Coronary artery (tissue), 2 donors: Measurements from ENCODE around the gene CDC6.
A peak's percentile ranks its signal among the peaks of the same experiment; 100 is the strongest.

Experiments
- DNase-seq: peaks from one replicate; pipeline ENCODE4 v3.0.0-alpha.2; 2017; ENCODE audit warnings: low spot score
- H3K27ac ChIP-seq, 2 donors: fragments of 200-600 bp; sonication (generic); one replicate each; pipeline ENCODE4 v1.5.1; 2016 to 2019
- H3K4me3 ChIP-seq: fragments of 200-600 bp; sonication (generic); 2 replicates; pipeline ENCODE4 v1.5.1; 2016; ENCODE audit warnings: mild to moderate bottlenecking, moderate library complexity
- CTCF ChIP-seq: fragments of 200-600 bp; sonication (generic); IDR thresholded peaks from one replicate; pipeline ENCODE4 v1.5.1; 2019; ENCODE audit warnings: antibody characterized with exemption

CDC6 gene

GRCh38 chr17:40351359-40352236 is 63.9 kb downstream of the CDC6 start:
- no peak for DNase-seq
- H3K27ac ChIP-seq: peak overlapping the region in 1 of 2 donors; percentile 97
- no peak overlapping the region for H3K4me3 ChIP-seq
- no peak for TF ChIP-seq CTCF

GRCh38 chr17:40352237-40352778 is 64.6 kb downstream of the CDC6 start:
- Histone ChIP-seq H3K4me3 (no peak overlapping the region), H3K27ac (peak overlapping the region in 1 of 2 donors; percentile 35)
- no peak for TF ChIP-seq CTCF
- no peak for DNase-seq

GRCh38 chr17:40352779-40353394 is 65.2 kb downstream of the CDC6 start:
- no peak for DNase-seq
- peak overlapping the region in 1 of 2 donors; percentile 35 for H3K27ac ChIP-seq

More at GRCh38 chr17:40352779-40353394, 65.2 kb downstream of the CDC6 start:
- TF ChIP-seq CTCF: no peak
- H3K4me3 ChIP-seq: no peak overlapping the region
